Germinal center (tissue), 1 donor: Measurements from ENCODE around the gene MBP.

Source experiments
- DNase-seq: peaks from one replicate; pipeline ENCODE4 v3.0.0; 2012; ENCODE audit warnings: mixed read lengths, low spot score

Gene MBP

DNA sequence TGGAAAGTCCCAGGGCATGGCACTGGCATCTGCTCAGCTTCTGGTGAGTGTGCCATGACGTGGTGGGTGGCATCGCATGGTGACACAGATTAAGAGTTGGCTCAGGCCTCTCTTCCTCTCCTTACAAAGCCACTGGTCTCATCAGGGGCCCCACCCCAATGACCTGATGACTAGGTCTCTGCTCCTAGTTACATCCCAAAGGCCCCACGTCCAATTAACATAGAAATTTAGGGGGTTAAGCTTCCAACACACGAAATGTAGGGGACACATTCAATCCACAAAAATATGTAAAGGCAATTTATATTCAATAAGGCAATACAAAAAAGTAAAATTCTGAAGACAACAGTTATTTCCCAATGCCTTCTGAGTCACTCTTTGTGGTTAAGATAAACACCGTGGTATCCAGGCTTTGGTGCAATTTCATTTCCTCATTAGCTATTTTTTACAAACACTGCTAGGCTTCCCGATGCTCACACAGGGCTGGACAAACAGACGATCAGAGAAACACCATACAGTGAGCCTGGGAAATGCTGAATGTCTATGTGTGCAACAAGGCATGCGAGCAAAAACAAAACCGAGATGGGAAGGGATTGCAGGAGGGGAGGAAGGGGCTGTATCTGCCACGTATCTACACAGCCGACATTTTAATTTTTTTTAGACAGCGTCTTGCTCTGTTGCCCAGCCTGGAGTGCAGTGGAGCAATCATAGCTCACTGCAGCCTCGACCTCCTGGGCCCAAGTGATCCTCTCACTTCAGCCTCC is 67.2 kb downstream of the MBP start:
- no peak for DNase-seq

DNA sequence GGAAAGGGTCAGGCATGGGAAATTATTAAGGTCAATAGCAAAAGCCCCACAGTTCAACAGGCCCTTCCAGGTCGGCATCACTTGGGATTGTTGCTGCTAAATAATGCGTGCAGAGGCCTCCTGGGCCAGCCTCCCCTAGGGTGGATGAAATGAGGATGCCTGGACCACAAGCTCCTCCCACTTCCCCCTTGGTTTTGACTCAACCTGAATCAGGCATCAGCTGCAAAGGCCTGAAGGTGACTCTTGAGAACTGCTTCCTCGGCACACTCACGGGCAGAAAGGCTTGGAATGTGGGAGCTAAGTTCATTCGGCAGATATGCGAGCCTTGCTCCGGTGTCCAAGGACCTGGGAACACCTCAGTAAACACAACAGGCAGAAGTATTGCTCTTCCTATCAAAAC is 69.3 kb downstream of the MBP start:
- peak; percentile 76 for DNase-seq

- DNase-seq, result peak; percentile 59
Observed at GRCh38 chr18:77062518-77063003, 70.0 kb downstream of the MBP start.

GRCh38 chr18:77061946-77062517 is 70.6 kb downstream of the MBP start:
- DNase-seq, result no peak

GRCh38 chr18:77061281-77061945 is 71.2 kb downstream of the MBP start:
- DNase-seq, result no peak

DNA sequence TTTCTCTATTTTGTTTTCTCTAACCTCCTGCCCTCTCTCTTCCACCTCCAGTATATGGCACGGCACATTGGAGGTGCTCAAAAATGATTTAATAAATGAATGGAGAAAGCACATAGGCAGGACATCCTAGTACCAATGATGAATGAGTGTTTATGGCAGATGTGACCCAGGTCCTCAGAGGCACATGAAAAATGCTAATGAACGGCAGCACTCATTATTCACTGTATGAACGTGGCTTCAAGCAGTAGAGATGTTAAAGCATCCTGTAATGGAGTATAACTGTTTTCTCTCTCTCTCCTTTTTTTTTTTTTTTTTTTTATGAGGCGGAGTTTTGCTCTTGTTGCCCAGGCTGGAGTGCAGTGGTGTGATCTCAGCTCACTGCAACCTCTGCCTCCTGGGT is 72.4 kb downstream of the MBP start:
- DNase-seq, result no peak

GRCh38 chr18:77059294-77059916 is 73.2 kb downstream of the MBP start:
- DNase-seq, result peak; percentile 45

- DNase-seq, result no peak
Observed at GRCh38 chr18:77058290-77058835, 74.2 kb downstream of the MBP start.

GRCh38 chr18:77057006-77057395 is 75.6 kb downstream of the MBP start:
- DNase-seq, result no peak

DNA sequence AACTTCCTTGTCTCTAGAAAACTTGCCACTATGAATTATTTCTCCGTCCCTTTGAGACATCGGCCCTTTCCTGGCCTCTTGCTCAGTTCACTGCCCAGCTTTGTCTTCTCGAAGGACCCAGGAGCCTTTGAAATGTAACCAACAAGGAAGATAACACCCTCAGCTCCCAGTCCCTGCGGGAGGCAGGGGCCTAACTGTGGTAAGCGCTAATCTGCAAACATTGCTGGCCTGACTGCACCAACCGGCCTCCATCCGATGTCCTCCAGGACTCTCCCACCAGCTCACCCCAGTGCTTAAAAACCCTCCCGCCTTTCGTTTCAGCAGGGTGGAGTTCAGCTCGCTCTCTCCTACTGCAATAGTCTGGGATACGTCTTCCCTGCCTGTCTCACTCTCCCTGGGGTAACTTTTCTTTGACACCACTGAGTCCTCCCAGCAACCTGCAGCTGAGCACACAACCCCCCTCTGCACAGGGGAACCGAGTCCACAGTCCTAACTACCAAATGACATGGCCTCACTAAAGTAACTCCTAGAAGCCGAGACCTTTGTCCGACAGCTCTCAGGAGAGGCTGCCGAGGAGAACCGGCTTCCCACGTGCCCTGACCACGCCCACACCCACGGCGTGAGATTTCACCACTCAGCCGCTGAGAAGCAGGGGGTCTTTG is 76.1 kb downstream of the MBP start:
- DNase-seq, result no peak

DNA sequence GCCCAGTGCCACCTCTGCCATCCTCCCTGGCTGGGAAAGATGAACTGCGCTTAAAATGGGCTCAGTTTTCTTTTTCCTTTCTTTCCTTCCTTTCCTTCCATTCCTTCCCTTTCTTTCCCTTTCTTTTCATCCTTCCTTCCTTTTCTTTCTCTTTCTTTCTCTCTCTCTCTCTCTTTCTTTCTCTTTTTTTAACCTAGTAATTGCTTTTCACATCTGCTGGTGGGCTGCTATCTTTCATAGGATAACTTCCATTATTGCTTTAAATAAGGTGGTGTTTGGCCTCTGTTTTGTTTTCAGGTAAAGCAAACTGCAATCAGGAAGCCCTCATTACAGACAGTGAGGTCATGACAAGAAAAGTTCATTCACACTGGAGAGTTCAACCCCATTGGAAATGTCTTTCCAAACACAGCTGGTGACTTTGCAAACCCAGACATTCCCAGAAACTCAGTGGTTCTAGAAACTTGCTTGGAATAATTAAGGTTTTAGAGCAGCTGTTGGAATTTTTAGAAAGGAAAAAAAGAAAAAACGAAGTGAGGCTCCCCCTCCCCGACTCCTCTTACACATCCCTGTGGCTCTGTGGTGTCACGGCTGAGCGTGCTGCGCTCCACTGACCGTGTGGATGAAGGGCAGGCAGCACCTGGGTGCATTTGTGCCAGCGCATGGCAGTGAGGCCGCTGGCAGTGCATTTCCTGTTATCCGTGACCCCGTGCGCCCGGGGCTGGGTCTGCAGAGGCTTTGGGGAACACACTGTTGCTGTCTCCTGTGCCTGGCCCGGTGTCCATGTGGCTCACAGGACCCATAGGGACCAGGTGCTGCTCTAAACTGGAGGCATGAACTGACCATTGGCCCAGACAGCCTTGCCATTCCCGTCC is 76.9 kb downstream of the MBP start:
- peak; percentile 66 for DNase-seq

DNA sequence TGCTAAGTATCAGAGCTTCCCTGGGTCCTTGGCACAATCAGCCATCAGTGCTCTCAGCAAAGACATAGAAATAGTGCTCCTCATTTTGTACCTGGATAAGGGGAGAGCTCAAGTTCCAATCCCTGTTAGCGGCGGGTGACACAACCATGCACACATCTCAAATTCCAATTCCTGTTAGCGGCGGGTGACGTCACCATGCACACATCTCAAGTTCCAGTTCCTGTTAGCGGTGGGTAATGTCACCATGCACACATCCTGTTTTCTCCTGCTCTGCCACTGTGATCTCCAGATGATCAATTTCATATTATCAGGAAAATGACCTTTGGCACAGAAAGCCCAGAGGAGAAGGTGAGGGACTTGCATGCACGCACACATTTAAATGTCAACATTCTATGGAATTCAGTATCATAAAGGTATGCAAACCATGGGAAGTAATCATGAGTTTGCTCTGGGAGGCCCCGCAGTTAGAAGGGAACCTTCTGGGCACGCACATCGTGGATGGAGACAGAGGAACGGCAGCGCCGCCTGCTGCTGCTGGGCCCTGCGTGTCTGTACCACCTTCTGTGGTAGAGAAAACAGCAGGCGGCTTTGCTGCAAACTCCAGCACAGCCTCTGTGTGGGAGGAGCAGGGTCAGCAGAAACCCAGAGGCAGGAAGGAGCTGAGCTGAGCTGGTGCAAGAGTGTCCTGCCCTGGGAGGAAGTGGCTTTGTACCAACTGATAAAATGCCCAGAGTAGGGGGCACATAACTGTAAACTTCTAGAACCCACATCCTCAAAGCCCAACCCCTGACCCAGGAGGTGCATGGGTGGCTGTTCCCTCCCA is 77.8 kb downstream of the MBP start:
- peak; percentile 80 for DNase-seq

GRCh38 chr18:77054288-77054605 is 78.3 kb downstream of the MBP start:
- DNase-seq, result peak; percentile 36

DNA sequence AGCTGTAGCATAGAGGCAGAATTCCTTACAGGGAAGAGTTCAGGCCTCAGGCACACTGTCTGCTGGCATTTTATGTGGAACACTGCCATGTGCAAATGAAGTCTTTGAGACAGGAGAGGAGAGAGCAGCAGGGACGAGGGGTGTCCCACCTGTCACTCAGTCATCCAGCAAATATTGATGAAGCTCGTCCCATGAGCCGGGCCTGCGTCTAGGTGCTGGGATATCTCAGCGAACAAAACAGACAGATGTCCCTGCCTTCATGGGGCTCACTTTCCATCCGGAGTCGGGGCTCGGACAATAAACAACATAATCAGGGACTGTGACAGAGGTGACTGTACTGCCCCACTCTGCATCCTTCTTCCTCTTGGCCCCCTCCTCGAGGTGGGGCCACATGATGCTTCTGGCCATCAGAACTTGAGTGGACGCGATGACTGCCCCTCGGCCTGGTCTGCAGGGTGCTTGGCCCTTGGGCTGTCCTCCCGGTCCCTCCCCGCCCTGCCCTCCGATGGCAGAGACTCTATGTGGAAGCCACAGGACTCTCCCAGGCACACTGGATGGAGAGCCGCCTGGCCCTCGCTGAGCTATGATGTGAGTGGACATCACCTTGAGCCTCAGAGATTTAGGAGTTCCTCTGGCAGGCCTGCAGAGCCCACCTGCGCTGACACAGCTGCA is 78.8 kb downstream of the MBP start:
- no peak for DNase-seq

GRCh38 chr18:77052983-77053309 is 79.6 kb downstream of the MBP start:
- peak; percentile 75 for DNase-seq

DNA sequence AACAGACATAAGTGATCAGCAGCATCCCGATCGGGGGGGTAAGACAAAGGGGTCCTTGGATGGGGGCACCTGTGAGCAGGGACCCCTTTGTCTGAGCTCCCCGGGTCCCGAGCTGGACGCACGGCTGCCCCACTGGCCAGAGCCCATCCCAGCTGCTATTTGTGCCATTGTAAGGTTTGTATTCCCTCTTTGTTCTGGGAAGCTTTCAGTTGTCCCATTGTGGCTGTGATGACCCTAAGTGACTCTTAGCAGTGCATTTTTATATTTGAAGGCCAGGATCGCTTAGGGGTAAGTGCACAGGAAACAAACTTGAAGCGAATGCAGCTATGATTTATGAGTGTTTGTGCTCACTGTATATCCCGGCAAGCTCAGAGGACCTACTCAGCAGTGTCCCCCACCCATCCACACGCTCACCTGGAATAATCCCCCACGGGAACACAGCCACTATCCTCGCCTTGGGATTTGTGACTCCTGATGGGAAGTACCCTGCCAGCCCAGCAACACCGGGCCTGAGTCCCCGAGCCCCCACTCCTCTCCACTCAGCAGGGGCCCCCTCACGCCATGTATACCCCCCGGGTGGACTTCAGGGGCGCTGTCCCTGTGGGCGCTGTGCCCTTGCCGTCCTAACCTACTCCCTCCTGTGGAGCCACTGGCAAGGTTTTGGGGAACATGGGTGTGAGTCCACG is 80.1 kb downstream of the MBP start:
- no peak for DNase-seq

DNA sequence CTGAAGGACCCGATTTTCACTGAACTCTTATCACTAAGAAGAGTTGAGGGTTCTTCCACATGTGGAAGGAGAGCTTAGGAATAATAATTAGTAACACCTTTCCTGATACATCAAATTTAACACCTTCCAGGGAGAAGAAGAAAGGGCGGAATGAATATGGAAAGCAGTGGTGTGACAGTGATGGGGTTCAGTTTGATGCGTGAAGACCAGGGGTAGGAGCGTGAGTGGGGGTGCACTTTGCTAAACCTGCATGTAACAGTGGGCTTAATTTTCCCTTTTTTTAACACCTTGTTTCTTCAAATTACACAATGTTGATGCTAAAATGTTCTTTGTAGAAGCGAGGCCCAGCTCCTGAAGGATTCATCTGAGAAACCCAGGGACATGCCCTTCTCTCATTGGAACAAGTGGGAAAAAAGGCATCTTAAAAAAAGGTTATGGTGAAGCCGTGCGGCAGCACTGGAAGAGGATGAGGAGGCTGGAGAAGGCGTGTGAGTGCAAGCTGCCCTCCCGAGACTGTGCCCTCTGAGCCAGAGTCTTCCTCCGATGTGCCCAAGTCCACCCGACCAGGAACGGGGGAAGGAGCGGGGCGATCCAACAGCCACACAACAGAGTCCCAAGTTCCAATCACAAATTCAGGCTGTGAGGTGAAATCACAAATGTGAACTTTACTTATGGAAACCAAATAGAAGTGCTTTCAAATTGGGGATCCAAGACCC is 80.8 kb downstream of the MBP start:
- no peak for DNase-seq

GRCh38 chr18:77049938-77050337 is 82.6 kb downstream of the MBP start:
- no peak for DNase-seq
